ENCODE data around the gene LIPM.

LIPM gene

GRCh38 chr10:88794731-88795130, 7.8 kb upstream of the LIPM start:
- Histone ChIP-seq H3K27ac (no peak overlapping the region), H2AFZ (no peak overlapping the region), H3K27me3 (ENCODE audit: control insufficient read depth, insufficient read depth, low read length) (no peaks in the 10 kb centered on the region), H3K4me1 (no peaks in the 10 kb centered on the region), H3K4me3 (ENCODE audit: low read depth, low read length) (no peak overlapping the region), H3K79me2 (no peaks in the 10 kb centered on the region), H3K9ac (no peak overlapping the region), H3K36me3 (ENCODE audit: control insufficient read depth, insufficient read depth, low read length) (no peaks in the 10 kb centered on the region), H3K4me2 (ENCODE audit: low read length) (no peak overlapping the region), H3K9me3 (ENCODE audit: control insufficient read depth, low read length) (no peaks in the 10 kb centered on the region)
- TF ChIP-seq CTCF (IDR thresholded peaks at IDR 0.05): no peak

GRCh38 chr10:88800152-88801125, 2.1 kb upstream of the LIPM start:
- no peaks in the 10 kb centered on the region for H3K9me3 ChIP-seq (ENCODE audit: control insufficient read depth, low read length)
- H3K27ac ChIP-seq: no peak overlapping the region
- no peak overlapping the region for H3K4me3 ChIP-seq (ENCODE audit: low read depth, low read length)
- H3K4me2 ChIP-seq (ENCODE audit: low read length): no peak overlapping the region
- no peaks in the 10 kb centered on the region for H3K36me3 ChIP-seq (ENCODE audit: control insufficient read depth, insufficient read depth, low read length)
- H3K27me3 ChIP-seq (ENCODE audit: control insufficient read depth, insufficient read depth, low read length): no peaks in the 10 kb centered on the region
- H2AFZ ChIP-seq: no peak overlapping the region
- no peak for TF ChIP-seq CTCF (IDR thresholded peaks at IDR 0.05)
- H3K9ac ChIP-seq: no peak overlapping the region
- H3K79me2 ChIP-seq: no peaks in the 10 kb centered on the region
- no peaks in the 10 kb centered on the region for H3K4me1 ChIP-seq

GRCh38 chr10:88803641-88804040, 1.1 kb downstream of the LIPM start:
- Histone ChIP-seq H3K9ac (no peak overlapping the region), H3K4me3 (ENCODE audit: low read depth, low read length) (no peak overlapping the region), H2AFZ (no peak overlapping the region), H3K27ac (no peak overlapping the region), H3K4me1 (no peaks in the 10 kb centered on the region), H3K79me2 (no peaks in the 10 kb centered on the region), H3K4me2 (ENCODE audit: low read length) (no peak overlapping the region), H3K36me3 (ENCODE audit: control insufficient read depth, insufficient read depth, low read length) (no peaks in the 10 kb centered on the region), H3K9me3 (ENCODE audit: control insufficient read depth, low read length) (no peaks in the 10 kb centered on the region), H3K27me3 (ENCODE audit: control insufficient read depth, insufficient read depth, low read length) (no peaks in the 10 kb centered on the region)
- no peak for TF ChIP-seq CTCF (IDR thresholded peaks at IDR 0.05)

- Histone ChIP-seq H3K36me3 (ENCODE audit: control insufficient read depth, insufficient read depth, low read length) (no peaks in the 10 kb centered on the region), H3K4me3 (ENCODE audit: low read depth, low read length) (no peak overlapping the region), H3K4me1 (no peaks in the 10 kb centered on the region), H3K9me3 (ENCODE audit: control insufficient read depth, low read length) (no peaks in the 10 kb centered on the region), H3K27me3 (ENCODE audit: control insufficient read depth, insufficient read depth, low read length) (no peaks in the 10 kb centered on the region), H2AFZ (no peak overlapping the region), H3K9ac (no peak overlapping the region), H3K79me2 (no peaks in the 10 kb centered on the region), H3K27ac (no peak overlapping the region), H3K4me2 (ENCODE audit: low read length) (no peak overlapping the region)
- TF ChIP-seq CTCF (IDR thresholded peaks at IDR 0.05): no peak
These were observed 1.7 kb downstream of the LIPM start for GRCh38 chr10:88804083-88804812.

Measured in parathyroid adenoma (tissue), 2 donors.